Nephron progenitor cell (in vitro differentiated cells): Measurements from ENCODE around the gene PGGHG.

Experiments
- DNase-seq: peaks from one replicate; pipeline ENCODE4 v3.0.0; 2021
- H3K27ac Mint-ChIP-seq: 2 replicates; pipeline ENCODE4 v1.8.0; 2021; ENCODE audit warnings: mild to moderate bottlenecking, moderate library complexity, mixed read lengths
- H3K27me3 Mint-ChIP-seq: 2 replicates; pipeline ENCODE4 v1.8.0; 2021; ENCODE audit warnings: mild to moderate bottlenecking, low read depth, mixed read lengths; ENCODE audit not compliant: poor library complexity
- H3K36me3 Mint-ChIP-seq: 2 replicates; pipeline ENCODE4 v1.8.0; 2021; ENCODE audit warnings: low read depth, mixed read lengths
- H3K4me1 Mint-ChIP-seq: 2 replicates; pipeline ENCODE4 v1.8.0; 2021; ENCODE audit warnings: mixed read lengths
- H3K4me3 Mint-ChIP-seq: 2 replicates; pipeline ENCODE4 v1.8.0; 2021; ENCODE audit warnings: mild to moderate bottlenecking, moderate library complexity, mixed read lengths
- H3K9me3 Mint-ChIP-seq: 2 replicates; pipeline ENCODE4 v1.8.0; 2021; ENCODE audit warnings: mild to moderate bottlenecking, moderate library complexity, mixed read lengths
- CTCF ChIP-seq: fragments of 200-600 bp; sonication (generic); IDR thresholded peaks from 2 replicates; pipeline ENCODE4 v1.5.0; 2021; ENCODE audit warnings: antibody characterized with exemption

PGGHG gene

GRCh38 chr11:288478-289397 lies at the start of gene PGGHG:
Gene PGGHG (plus strand): TSS chr11:289126. CDS start chr11:289817, 691 bp downstream.
- TF ChIP-seq CTCF = no peak
- H3K36me3 Mint-ChIP-seq = peaks cover 6% of the 10 kb centered on the region
- H3K4me3 Mint-ChIP-seq = peak within 1 kb of the TSS; percentile 85
- peaks cover 9% of the 10 kb centered on the region for H3K27me3 Mint-ChIP-seq
- DNase-seq = peak; percentile 81
- no peaks in the 10 kb centered on the region for H3K9me3 Mint-ChIP-seq
- peaks cover 59% of the 10 kb centered on the region for H3K4me1 Mint-ChIP-seq
- peak within 1 kb of the TSS; percentile 19 for H3K27ac Mint-ChIP-seq

- no peak for TF ChIP-seq CTCF
- Mint-ChIP-seq H3K27ac (no peak overlapping the region), H3K9me3 (no peaks in the 10 kb centered on the region), H3K27me3 (no peaks in the 10 kb centered on the region), H3K4me1 (peaks cover 20% of the 10 kb centered on the region), H3K36me3 (peaks cover 42% of the 10 kb centered on the region), H3K4me3 (no peak overlapping the region)
- no peak for DNase-seq
These were observed 48.6 kb upstream of the PGGHG start for GRCh38 chr11:240315-240714.

GRCh38 chr11:241634-242033 lies 47.3 kb upstream of the PGGHG start:
- H3K36me3 Mint-ChIP-seq = peaks cover 54% of the 10 kb centered on the region
- peak overlapping the region; percentile 3 for H3K27ac Mint-ChIP-seq
- H3K4me3 Mint-ChIP-seq = no peak overlapping the region
- DNase-seq = no peak
- H3K27me3 Mint-ChIP-seq = no peaks in the 10 kb centered on the region
- TF ChIP-seq CTCF = no peak
- peaks cover 16% of the 10 kb centered on the region for H3K4me1 Mint-ChIP-seq
- no peaks in the 10 kb centered on the region for H3K9me3 Mint-ChIP-seq

GRCh38 chr11:244376-244775 lies 44.5 kb upstream of the PGGHG start:
- H3K9me3 Mint-ChIP-seq = no peaks in the 10 kb centered on the region
- no peak overlapping the region for H3K27ac Mint-ChIP-seq
- no peaks in the 10 kb centered on the region for H3K27me3 Mint-ChIP-seq
- H3K4me3 Mint-ChIP-seq = no peak overlapping the region
- H3K4me1 Mint-ChIP-seq = no peaks in the 10 kb centered on the region
- H3K36me3 Mint-ChIP-seq = peaks cover 75% of the 10 kb centered on the region
- DNase-seq = no peak
- no peak for TF ChIP-seq CTCF

- no peak for TF ChIP-seq CTCF
- Mint-ChIP-seq H3K4me1 (peaks cover 6% of the 10 kb centered on the region), H3K27ac (peak overlapping the region; percentile 9), H3K27me3 (peaks cover 2% of the 10 kb centered on the region), H3K9me3 (no peaks in the 10 kb centered on the region), H3K36me3 (peaks cover 72% of the 10 kb centered on the region), H3K4me3 (no peak overlapping the region)
- no peak for DNase-seq
These were observed 39.9 kb upstream of the PGGHG start for GRCh38 chr11:249062-249461.

GRCh38 chr11:250274-250673 lies 38.7 kb upstream of the PGGHG start:
- TF ChIP-seq CTCF = no peak
- no peak overlapping the region for H3K4me3 Mint-ChIP-seq
- H3K27ac Mint-ChIP-seq = no peak overlapping the region
- H3K4me1 Mint-ChIP-seq = peaks cover 6% of the 10 kb centered on the region
- H3K36me3 Mint-ChIP-seq = peaks cover 63% of the 10 kb centered on the region
- H3K9me3 Mint-ChIP-seq = no peaks in the 10 kb centered on the region
- DNase-seq = no peak
- peaks cover 2% of the 10 kb centered on the region for H3K27me3 Mint-ChIP-seq
